Measurements from ENCODE around the gene EGLN2.

EGLN2 gene

DNA sequence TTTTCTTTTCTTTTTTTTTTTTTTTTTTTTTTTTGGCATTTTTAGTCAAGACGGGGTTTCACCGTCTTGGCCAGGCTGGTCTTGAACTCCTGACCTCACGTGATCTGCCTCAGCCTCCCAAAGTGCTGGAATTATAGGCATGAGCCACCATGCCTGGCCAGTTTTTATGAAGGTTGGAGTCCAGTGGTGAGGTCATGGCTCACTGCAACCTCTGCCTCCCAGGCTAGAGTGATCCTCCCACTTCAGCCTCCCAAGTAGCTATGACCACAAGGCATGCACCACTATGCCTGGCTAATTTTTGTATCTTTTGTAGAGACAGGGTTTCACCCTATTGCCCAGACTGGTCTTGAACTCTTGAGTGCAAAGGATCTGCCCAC is 43.8 kb upstream of the EGLN2 start:
- TF ChIP-seq, protein P1, sequence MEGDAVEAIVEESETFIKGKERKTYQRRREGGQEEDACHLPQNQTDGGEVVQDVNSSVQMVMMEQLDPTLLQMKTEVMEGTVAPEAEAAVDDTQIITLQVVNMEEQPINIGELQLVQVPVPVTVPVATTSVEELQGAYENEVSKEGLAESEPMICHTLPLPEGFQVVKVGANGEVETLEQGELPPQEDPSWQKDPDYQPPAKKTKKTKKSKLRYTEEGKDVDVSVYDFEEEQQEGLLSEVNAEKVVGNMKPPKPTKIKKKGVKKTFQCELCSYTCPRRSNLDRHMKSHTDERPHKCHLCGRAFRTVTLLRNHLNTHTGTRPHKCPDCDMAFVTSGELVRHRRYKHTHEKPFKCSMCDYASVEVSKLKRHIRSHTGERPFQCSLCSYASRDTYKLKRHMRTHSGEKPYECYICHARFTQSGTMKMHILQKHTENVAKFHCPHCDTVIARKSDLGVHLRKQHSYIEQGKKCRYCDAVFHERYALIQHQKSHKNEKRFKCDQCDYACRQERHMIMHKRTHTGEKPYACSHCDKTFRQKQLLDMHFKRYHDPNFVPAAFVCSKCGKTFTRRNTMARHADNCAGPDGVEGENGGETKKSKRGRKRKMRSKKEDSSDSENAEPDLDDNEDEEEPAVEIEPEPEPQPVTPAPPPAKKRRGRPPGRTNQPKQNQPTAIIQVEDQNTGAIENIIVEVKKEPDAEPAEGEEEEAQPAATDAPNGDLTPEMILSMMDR (IDR thresholded peaks at IDR 0.05; ENCODE audit: low read depth, low read length): no peak
- Histone ChIP-seq H3K27ac (no peak overlapping the region), H3K36me3 (peaks cover 75% of the 10 kb centered on the region), H3K4me3 (ENCODE audit: low read depth, low read length) (no peak overlapping the region), H3K27me3 (ENCODE audit: insufficient read depth, low read depth, severe bottlenecking) (no peaks in the 10 kb centered on the region), H3K9me3 (ENCODE audit: severe bottlenecking) (no peaks in the 10 kb centered on the region)
- no peak for DNase-seq

DNA sequence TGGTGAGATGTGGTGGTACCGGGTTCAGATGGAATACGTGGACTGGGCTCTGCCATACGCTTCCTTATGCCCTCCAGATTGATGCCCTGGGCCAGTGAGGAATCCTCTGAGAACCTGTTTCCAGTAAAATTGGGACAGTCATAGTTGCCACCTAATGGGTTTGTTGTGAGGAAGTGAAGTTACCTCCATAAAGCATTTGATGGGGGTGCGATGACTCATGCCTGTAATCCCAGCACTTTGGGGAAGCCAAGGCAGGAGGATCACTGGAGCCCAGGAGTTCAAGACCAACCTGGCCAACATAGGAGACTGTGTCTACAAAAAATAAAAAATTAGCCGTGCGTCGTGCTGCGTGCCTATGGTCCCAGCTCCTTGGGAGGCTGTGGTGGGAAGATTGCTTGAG is 43.2 kb upstream of the EGLN2 start:
- no peaks in the 10 kb centered on the region for H3K27me3 ChIP-seq (ENCODE audit: insufficient read depth, low read depth, severe bottlenecking)
- H3K36me3 ChIP-seq: peaks cover 81% of the 10 kb centered on the region
- H3K4me3 ChIP-seq (ENCODE audit: low read depth, low read length): no peak overlapping the region
- DNase-seq: no peak
- TF ChIP-seq, protein P1 (IDR thresholded peaks at IDR 0.05; ENCODE audit: low read depth, low read length): no peak
- no peaks in the 10 kb centered on the region for H3K9me3 ChIP-seq (ENCODE audit: severe bottlenecking)
- H3K27ac ChIP-seq: no peak overlapping the region

DNA sequence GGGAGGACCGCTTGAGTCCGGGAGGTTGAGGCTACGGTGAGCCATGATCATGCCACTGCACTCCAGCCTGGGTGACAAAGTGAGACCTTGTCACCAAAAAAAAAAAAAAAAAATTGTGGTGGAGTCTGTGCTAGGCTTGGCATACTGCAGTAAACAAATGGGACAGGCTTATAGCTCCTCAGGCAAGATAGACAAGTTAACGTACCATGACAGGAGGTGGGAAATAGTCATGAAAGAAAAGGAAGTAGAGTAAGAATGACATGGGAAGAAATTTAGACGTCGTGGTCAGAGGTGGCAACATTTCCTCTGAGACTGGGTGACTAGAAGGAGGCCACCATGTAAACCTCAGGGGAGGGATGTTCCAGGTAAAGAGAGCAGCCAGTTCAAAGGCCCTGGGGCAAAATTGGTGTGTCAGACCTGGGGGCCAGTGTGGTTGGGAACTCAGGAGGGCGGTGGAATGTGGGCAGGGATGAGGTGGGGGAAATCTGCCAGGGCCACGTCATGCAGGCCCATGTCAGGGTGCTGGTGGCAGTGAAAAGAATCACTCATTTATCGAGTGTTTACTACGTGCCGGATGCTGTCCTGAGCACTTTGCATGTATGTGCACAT is 42.4 kb upstream of the EGLN2 start:
- Histone ChIP-seq H3K9me3 (ENCODE audit: severe bottlenecking) (no peaks in the 10 kb centered on the region), H3K4me3 (ENCODE audit: low read depth, low read length) (no peak overlapping the region), H3K36me3 (peaks cover 83% of the 10 kb centered on the region), H3K27me3 (ENCODE audit: insufficient read depth, low read depth, severe bottlenecking) (no peaks in the 10 kb centered on the region), H3K27ac (no peak overlapping the region)
- TF ChIP-seq, protein P1 (IDR thresholded peaks at IDR 0.05; ENCODE audit: low read depth, low read length): no peak
- DNase-seq: no peak

DNA sequence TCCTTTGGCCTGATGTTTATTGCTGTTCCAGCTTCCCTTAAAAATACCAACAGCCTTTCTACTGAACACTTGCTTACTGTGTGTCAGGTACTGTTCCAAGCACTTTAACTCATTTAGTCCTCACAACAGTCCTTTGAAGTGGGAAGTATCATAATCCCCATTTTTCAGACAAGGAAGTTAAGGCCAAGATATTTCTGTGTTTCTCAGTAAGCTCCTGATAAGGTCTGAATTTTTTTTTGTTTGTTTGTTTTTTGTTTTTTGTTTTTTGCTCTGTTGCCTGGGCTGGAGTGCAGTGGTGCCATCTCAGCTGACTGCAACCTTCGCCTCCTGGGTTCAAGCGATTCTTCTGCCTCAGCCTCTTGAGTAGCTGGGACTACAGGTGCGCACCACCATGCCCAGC is 40.5 kb upstream of the EGLN2 start:
- Histone ChIP-seq H3K27ac (no peak overlapping the region), H3K9me3 (ENCODE audit: severe bottlenecking) (no peaks in the 10 kb centered on the region), H3K4me3 (ENCODE audit: low read depth, low read length) (no peak overlapping the region), H3K36me3 (peaks cover 91% of the 10 kb centered on the region), H3K27me3 (ENCODE audit: insufficient read depth, low read depth, severe bottlenecking) (no peaks in the 10 kb centered on the region)
- DNase-seq: no peak
- TF ChIP-seq, protein P1 (IDR thresholded peaks at IDR 0.05; ENCODE audit: low read depth, low read length): no peak

DNA sequence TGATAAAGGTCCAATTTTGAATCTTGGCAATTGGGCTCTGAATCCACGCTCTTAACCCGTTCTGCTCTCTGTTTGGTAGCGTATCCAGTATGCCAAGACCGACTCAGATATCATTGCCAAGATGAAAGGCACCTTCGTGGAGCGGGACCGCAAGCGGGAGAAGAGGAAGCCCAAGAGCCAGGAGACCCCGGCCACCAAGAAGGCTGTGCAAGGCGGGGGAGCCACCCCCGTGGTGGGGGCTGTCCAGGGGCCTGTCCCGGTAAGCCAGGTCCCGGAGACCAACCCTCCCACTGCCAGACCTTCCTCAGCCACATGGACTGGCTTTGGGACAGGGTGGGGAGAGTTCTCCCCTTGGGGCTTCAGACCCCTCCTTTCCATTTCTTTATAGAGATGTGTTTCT is 39.6 kb upstream of the EGLN2 start:
- no peak overlapping the region for H3K4me3 ChIP-seq (ENCODE audit: low read depth, low read length)
- no peak for DNase-seq
- H3K27ac ChIP-seq: no peak overlapping the region
- peaks cover 93% of the 10 kb centered on the region for H3K36me3 ChIP-seq
- TF ChIP-seq, protein P1 (IDR thresholded peaks at IDR 0.05; ENCODE audit: low read depth, low read length): no peak
- no peaks in the 10 kb centered on the region for H3K9me3 ChIP-seq (ENCODE audit: severe bottlenecking)
- no peaks in the 10 kb centered on the region for H3K27me3 ChIP-seq (ENCODE audit: insufficient read depth, low read depth, severe bottlenecking)
